ENCODE results near the gene SLC37A2. TPM values are rescaled to one million over a fixed set of nuclear protein-coding genes. Genes with fewer than 3 reads are reported as not detected.
"Not testable (repeated sequence)": the region's sequence is repeated elsewhere in the genome, so short reads cannot be mapped to it uniquely, and the experiment has no call there.

The SLC37A2 gene
- 1.1 TPM for polyA plus RNA-seq (2013, experiment 1 of 4)
- 1.7 TPM for polyA plus RNA-seq (2013, experiment 2 of 4)
- 1.1 TPM for polyA plus RNA-seq (2013, experiment 3 of 4)
- 1.3 TPM for polyA plus RNA-seq (2013, experiment 4 of 4)

DNA sequence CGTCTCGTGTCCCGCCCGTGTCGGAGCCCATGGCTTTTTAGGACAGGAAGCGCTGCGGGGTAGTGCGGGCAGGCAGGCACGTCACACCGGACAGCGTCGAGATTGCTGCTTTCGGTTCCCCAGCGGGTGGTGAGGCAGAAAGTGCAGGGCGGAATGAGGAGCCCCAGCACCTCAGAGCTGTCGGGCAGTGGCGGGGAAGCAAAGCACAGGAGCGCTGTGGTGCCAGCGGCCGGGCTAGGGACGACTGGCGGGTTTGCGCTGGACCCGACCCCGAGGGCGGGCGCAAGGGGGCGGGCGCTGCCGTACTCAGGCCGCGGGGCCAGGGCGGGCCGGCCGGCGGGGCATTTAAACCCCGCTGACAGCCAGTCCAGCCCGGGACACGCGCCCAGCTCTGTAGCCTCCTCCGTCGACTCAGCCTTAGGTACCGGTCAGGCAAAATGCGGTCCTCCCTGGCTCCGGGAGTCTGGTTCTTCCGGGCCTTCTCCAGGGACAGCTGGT, at the start of gene SLC37A2:
TSS of gene SLC37A2 (plus strand) at position 375 of the 498 bp plus-strand sequence. CDS start at position 438, 63 bp downstream.
- no peaks in the 10 kb centered on the region for H3K36me3 ChIP-seq (ENCODE audit: control insufficient read depth, insufficient read depth, low read length)
- WGBS, 2 experiments = 0 to 1% methylated on average over 46 of the region's 46 CpGs
- H3K27ac ChIP-seq (ENCODE audit: insufficient read depth, low read depth, low read length, poor library complexity, severe bottlenecking) = no peak within 1 kb of the TSS
- H3K4me3 ChIP-seq (ENCODE audit: insufficient read depth, low read depth, low read length) = peak within 1 kb of the TSS; percentile 52
- no peaks in the 10 kb centered on the region for H3K9me3 ChIP-seq (ENCODE audit: control insufficient read depth, low read length)
- peaks cover 7% of the 10 kb centered on the region for H3K4me1 ChIP-seq (ENCODE audit: control insufficient read depth, insufficient read depth, low read length)
- peaks cover 55% of the 10 kb centered on the region for H3K27me3 ChIP-seq (ENCODE audit: control insufficient read depth, insufficient read depth, low read length, poor library complexity, severe bottlenecking)

- Histone ChIP-seq H3K4me1 (ENCODE audit: control insufficient read depth, insufficient read depth, low read length) (no peaks in the 10 kb centered on the region), H3K27me3 (ENCODE audit: control insufficient read depth, insufficient read depth, low read length, poor library complexity, severe bottlenecking) (no peaks in the 10 kb centered on the region), H3K4me3 (ENCODE audit: insufficient read depth, low read depth, low read length) (no peak overlapping the region), H3K36me3 (ENCODE audit: control insufficient read depth, insufficient read depth, low read length) (no peaks in the 10 kb centered on the region), H3K27ac (ENCODE audit: insufficient read depth, low read depth, low read length, poor library complexity, severe bottlenecking) (no peak overlapping the region), H3K9me3 (ENCODE audit: control insufficient read depth, low read length) (no peaks in the 10 kb centered on the region)
Observed at GRCh38 chr11:125016413-125016812, 46.7 kb upstream of the SLC37A2 start.

DNA sequence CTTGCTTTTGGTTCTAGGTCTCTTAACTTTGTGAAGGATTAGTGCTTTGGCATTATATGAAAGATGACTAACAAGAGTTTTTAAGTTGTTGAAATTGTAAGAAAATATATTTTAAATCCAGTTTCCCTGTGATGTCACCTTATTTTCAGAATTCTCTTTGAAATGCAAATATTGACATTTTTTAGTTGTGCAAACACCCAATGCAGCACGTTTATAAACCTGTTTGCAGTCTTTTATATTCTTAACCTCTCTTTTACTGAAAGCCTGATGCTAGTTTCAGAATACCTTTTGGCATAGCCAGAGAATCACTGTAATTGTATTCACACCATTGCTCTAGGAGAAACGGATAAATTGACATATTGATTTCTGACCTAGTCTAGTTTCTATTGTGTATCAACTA, 42.8 kb upstream of the SLC37A2 start:
- H3K4me3 ChIP-seq (ENCODE audit: insufficient read depth, low read depth, low read length) = no peak overlapping the region
- H3K27me3 ChIP-seq (ENCODE audit: control insufficient read depth, insufficient read depth, low read length, poor library complexity, severe bottlenecking) = no peaks in the 10 kb centered on the region
- 88 to 94% methylated on average over 1 of the region's 2 CpGs for WGBS, 2 experiments
- no peaks in the 10 kb centered on the region for H3K4me1 ChIP-seq (ENCODE audit: control insufficient read depth, insufficient read depth, low read length)
- no peaks in the 10 kb centered on the region for H3K9me3 ChIP-seq (ENCODE audit: control insufficient read depth, low read length)
- no peak overlapping the region for H3K27ac ChIP-seq (ENCODE audit: insufficient read depth, low read depth, low read length, poor library complexity, severe bottlenecking)
- no peaks in the 10 kb centered on the region for H3K36me3 ChIP-seq (ENCODE audit: control insufficient read depth, insufficient read depth, low read length)

- H3K36me3 ChIP-seq (ENCODE audit: control insufficient read depth, insufficient read depth, low read length) = no peaks in the 10 kb centered on the region
- no peak overlapping the region for H3K4me3 ChIP-seq (ENCODE audit: insufficient read depth, low read depth, low read length)
- H3K4me1 ChIP-seq (ENCODE audit: control insufficient read depth, insufficient read depth, low read length) = no peaks in the 10 kb centered on the region
- H3K27me3 ChIP-seq (ENCODE audit: control insufficient read depth, insufficient read depth, low read length, poor library complexity, severe bottlenecking) = no peaks in the 10 kb centered on the region
- no peak overlapping the region for H3K27ac ChIP-seq (ENCODE audit: insufficient read depth, low read depth, low read length, poor library complexity, severe bottlenecking)
- no peaks in the 10 kb centered on the region for H3K9me3 ChIP-seq (ENCODE audit: control insufficient read depth, low read length)
Observed at GRCh38 chr11:125022551-125022950, 40.6 kb upstream of the SLC37A2 start.

GRCh38 chr11:125025968-125026367, 37.1 kb upstream of the SLC37A2 start:
- H3K27ac ChIP-seq (ENCODE audit: insufficient read depth, low read depth, low read length, poor library complexity, severe bottlenecking) = no peak overlapping the region
- WGBS, 2 experiments = 86 to 93% methylated on average over 2 of the region's 2 CpGs
- no peaks in the 10 kb centered on the region for H3K27me3 ChIP-seq (ENCODE audit: control insufficient read depth, insufficient read depth, low read length, poor library complexity, severe bottlenecking)
- H3K36me3 ChIP-seq (ENCODE audit: control insufficient read depth, insufficient read depth, low read length) = no peaks in the 10 kb centered on the region
- no peaks in the 10 kb centered on the region for H3K4me1 ChIP-seq (ENCODE audit: control insufficient read depth, insufficient read depth, low read length)
- no peaks in the 10 kb centered on the region for H3K9me3 ChIP-seq (ENCODE audit: control insufficient read depth, low read length)
- H3K4me3 ChIP-seq (ENCODE audit: insufficient read depth, low read depth, low read length) = no peak overlapping the region

- not testable (repeated sequence) for H3K9me3 ChIP-seq (ENCODE audit: control insufficient read depth, low read length); H3K4me1 ChIP-seq (ENCODE audit: control insufficient read depth, insufficient read depth, low read length); H3K27me3 ChIP-seq (ENCODE audit: control insufficient read depth, insufficient read depth, low read length, poor library complexity, severe bottlenecking); H3K27ac ChIP-seq (ENCODE audit: insufficient read depth, low read depth, low read length, poor library complexity, severe bottlenecking); H3K36me3 ChIP-seq (ENCODE audit: control insufficient read depth, insufficient read depth, low read length); H3K4me3 ChIP-seq (ENCODE audit: insufficient read depth, low read depth, low read length)
- WGBS, 2 experiments = 17 to 48% methylated on average over 1 of the region's 1 CpG
Observed at GRCh38 chr11:125029431-125029830, 33.7 kb upstream of the SLC37A2 start.

- H3K27ac ChIP-seq (ENCODE audit: insufficient read depth, low read depth, low read length, poor library complexity, severe bottlenecking) = no peak overlapping the region
- H3K36me3 ChIP-seq (ENCODE audit: control insufficient read depth, insufficient read depth, low read length) = no peaks in the 10 kb centered on the region
- H3K9me3 ChIP-seq (ENCODE audit: control insufficient read depth, low read length) = no peaks in the 10 kb centered on the region
- no peak overlapping the region for H3K4me3 ChIP-seq (ENCODE audit: insufficient read depth, low read depth, low read length)
- 90 to 100% methylated on average over 1 of the region's 1 CpG for WGBS, 2 experiments
- H3K4me1 ChIP-seq (ENCODE audit: control insufficient read depth, insufficient read depth, low read length) = no peaks in the 10 kb centered on the region
- H3K27me3 ChIP-seq (ENCODE audit: control insufficient read depth, insufficient read depth, low read length, poor library complexity, severe bottlenecking) = no peaks in the 10 kb centered on the region
Observed at GRCh38 chr11:125036933-125037332, 26.2 kb upstream of the SLC37A2 start.

DNA sequence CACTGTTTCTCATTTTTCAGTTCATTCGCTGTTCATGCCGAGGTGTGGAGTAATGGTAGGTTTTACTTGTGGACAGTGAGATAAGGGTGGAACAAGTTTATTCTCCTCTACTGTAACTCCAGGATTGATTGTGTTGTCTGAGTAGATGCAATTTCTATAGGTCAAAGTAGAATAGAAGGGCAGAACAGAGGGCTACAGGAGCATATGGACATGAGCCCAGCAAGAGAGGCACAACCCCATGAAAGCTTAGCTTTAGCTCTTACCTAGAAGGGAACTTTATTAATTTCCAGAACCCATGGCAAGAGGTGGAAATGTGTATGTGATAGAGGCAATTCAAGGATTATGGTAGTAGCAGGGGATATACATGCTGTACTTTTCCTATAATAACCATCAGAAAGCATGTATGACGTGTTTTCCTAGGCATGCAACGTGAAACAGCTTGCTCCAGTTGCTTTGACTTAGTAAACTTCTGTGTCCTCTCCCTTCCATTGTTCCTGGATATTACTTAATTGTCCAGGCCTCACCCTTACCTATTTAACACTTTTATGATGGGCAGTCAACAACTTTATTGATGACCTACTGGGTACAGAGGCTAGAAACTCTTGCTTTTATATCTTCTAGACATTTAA, 13.8 kb upstream of the SLC37A2 start:
- H3K27ac ChIP-seq (ENCODE audit: insufficient read depth, low read depth, low read length, poor library complexity, severe bottlenecking) = no peak overlapping the region
- WGBS, 2 experiments = 97 to 98% methylated on average over 4 of the region's 4 CpGs
- no peaks in the 10 kb centered on the region for H3K4me1 ChIP-seq (ENCODE audit: control insufficient read depth, insufficient read depth, low read length)
- no peak overlapping the region for H3K4me3 ChIP-seq (ENCODE audit: insufficient read depth, low read depth, low read length)
- no peaks in the 10 kb centered on the region for H3K9me3 ChIP-seq (ENCODE audit: control insufficient read depth, low read length)
- no peaks in the 10 kb centered on the region for H3K27me3 ChIP-seq (ENCODE audit: control insufficient read depth, insufficient read depth, low read length, poor library complexity, severe bottlenecking)
- no peaks in the 10 kb centered on the region for H3K36me3 ChIP-seq (ENCODE audit: control insufficient read depth, insufficient read depth, low read length)

DNA sequence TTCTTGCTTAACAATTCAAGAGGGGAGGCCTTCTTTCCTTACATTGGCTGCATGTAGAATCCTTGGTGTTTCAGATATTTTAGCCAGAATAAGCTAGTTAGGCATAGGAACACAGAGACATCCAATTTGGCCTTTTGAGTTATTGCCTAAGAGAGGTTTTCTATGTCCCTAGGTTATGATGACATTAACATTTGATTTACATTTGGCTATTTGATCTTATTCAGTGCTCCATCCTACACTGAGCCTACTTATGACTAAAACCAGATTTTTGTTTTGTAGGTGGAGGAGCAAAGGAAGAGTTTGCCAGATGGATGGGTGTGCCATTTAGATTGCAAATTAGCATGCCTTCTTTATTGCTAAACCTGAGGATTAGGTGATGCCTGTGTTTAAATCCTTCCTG, 11.1 kb upstream of the SLC37A2 start:
- no peaks in the 10 kb centered on the region for H3K36me3 ChIP-seq (ENCODE audit: control insufficient read depth, insufficient read depth, low read length)
- H3K9me3 ChIP-seq (ENCODE audit: control insufficient read depth, low read length) = no peaks in the 10 kb centered on the region

DNA sequence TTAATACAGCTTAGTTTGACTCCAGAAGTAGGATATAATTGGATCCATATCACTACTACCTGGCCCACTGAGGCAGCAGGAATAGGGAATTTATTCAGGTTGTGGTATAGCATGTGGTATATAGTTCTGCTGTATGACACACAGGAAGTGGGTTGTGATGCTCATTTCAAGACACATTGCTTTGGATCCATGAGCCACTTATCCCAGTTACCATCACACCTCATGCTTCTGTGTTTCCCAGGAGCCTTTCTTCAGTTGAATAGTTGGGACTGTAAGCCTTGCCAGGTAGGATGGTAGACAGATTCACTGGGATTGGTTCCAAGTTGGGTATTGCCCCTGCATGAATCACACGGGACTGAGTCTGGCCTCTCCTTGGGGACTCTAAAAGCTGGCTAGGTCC, 9.9 kb upstream of the SLC37A2 start:
- Histone ChIP-seq H3K4me1 (ENCODE audit: control insufficient read depth, insufficient read depth, low read length) (no peaks in the 10 kb centered on the region), H3K27ac (ENCODE audit: insufficient read depth, low read depth, low read length, poor library complexity, severe bottlenecking) (no peak overlapping the region), H3K27me3 (ENCODE audit: control insufficient read depth, insufficient read depth, low read length, poor library complexity, severe bottlenecking) (no peaks in the 10 kb centered on the region), H3K36me3 (ENCODE audit: control insufficient read depth, insufficient read depth, low read length) (no peaks in the 10 kb centered on the region), H3K9me3 (ENCODE audit: control insufficient read depth, low read length) (no peaks in the 10 kb centered on the region), H3K4me3 (ENCODE audit: insufficient read depth, low read depth, low read length) (no peak overlapping the region)
- WGBS, 2 experiments = 88 to 89% methylated on average over 1 of the region's 1 CpG

More for the DNA sequence above, 11.1 kb upstream of the SLC37A2 start:
- H3K27ac ChIP-seq (ENCODE audit: insufficient read depth, low read depth, low read length, poor library complexity, severe bottlenecking) = no peak overlapping the region
- H3K4me1 ChIP-seq (ENCODE audit: control insufficient read depth, insufficient read depth, low read length) = no peaks in the 10 kb centered on the region
- H3K4me3 ChIP-seq (ENCODE audit: insufficient read depth, low read depth, low read length) = no peak overlapping the region
- H3K27me3 ChIP-seq (ENCODE audit: control insufficient read depth, insufficient read depth, low read length, poor library complexity, severe bottlenecking) = no peaks in the 10 kb centered on the region
